Activated CD4-positive, alpha-beta T cell treated with anti-CD3 and anti-CD28 coated beads, Interleukin-2, amount 50 U/mL, for 1 hour (primary cell): ENCODE data around the gene SPEF1.
"Not testable (repeated sequence)": the region's sequence is repeated elsewhere in the genome, so short reads cannot be mapped to it uniquely, and the experiment has no call there.

ENCODE experiments used
- DNase-seq: peaks from one replicate; pipeline ENCODE4 v3.0.0-alpha.2; 2020

SPEF1 gene, protein sequence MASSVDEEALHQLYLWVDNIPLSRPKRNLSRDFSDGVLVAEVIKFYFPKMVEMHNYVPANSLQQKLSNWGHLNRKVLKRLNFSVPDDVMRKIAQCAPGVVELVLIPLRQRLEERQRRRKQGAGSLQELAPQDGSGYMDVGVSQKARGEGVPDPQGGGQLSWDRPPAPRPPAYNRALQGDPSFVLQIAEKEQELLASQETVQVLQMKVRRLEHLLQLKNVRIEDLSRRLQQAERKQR

GRCh38 chr20:3781153-3781910 lies at the start of gene SPEF1:
TSS of gene SPEF1 (minus strand) at chr20:3781448. CDS start at chr20:3781287, 161 bp downstream.
- DNase-seq, result peak; percentile 24

- not testable (repeated sequence) for DNase-seq
These were observed 48.6 kb upstream of the SPEF1 start for GRCh38 chr20:3829891-3830290.

GRCh38 chr20:3828798-3829197 lies 47.5 kb upstream of the SPEF1 start:
- DNase-seq, result no peak

DNA sequence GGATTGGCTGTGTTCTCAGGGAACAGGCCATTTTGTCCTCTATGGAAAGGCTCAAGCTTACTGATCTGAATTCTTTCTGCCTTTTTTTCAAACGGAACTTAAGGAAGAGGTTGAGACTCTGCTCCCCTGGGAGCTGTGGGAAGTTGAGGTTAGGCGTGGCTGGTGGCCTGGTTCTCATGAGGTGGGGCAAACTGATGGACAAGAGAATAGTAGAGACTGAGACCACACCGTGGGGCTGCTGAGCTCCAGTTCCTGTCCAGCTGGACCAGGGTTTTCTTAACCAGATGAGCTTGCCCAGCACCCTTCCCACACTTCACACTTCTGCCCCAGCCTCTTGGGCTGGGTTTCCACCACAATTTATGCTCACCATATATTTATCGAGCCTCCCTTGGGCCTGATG lies 45.2 kb upstream of the SPEF1 start:
- DNase-seq, result no peak

DNA sequence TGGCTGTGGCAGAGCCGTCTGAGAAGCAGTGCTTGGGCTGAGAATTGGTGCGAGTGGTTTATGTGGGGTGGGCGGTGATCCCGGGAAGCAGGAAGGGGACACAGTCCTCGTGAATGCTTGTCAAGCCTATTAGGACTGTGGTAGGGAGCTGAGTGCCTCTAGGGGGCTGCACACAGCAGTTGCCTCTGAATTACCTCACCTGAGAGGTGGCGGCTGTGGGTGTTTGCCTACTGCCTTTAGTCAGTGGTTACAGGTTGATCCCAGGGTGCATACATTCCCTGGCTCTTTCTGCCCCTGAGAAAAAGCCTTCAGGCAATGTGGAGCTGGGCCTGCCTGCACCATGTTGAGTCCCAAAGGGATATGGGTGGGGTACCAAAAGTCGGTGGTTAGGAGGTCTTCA lies 44.3 kb upstream of the SPEF1 start:
- DNase-seq, result no peak

- DNase-seq, result no peak
These were observed 42.6 kb upstream of the SPEF1 start for GRCh38 chr20:3823881-3824280.

GRCh38 chr20:3821996-3822395 lies 40.7 kb upstream of the SPEF1 start:
- no peak for DNase-seq

- no peak for DNase-seq
These were observed 39.9 kb upstream of the SPEF1 start for GRCh38 chr20:3820901-3821727.

DNA sequence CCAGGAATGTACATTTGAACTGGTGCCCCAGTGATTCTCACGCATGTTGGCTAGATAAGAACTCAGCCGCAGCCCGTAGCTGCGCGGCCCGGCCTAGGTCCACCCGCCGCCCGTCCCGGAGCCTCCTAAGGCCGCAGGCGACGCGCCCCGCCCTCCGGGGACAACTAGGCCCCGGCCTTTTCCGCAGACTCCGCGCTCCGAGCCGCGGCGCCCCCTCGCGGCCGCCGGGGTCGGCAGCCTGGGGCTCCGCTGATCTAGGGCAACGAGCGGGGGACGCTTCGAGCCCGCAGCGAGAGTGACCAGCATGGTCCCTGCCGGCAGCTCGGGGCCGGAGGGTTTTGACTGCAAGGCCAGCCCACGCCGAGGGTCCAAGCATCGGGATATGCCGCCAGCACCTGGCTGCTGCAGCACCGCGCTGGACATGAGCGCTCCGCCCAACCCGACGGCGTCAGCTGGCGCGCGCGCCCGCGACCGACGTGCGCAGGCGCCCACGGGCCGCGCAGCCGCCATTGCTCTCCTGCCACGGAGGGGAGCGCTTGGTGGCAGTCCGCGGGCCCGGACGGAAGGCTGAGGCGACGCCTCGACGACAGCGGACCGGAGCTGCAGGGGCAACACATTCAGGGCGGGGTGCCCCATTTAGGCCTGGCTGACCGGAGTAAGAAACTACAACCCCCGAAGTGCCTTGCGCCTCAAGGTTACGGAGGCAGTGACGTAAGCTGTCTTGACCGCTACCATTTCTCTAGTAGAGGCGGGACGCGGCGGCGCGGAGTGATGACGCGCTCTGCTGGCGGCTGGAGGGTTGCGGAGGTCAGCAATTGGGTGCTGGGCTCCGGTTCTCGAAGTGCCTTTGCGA lies 39.0 kb upstream of the SPEF1 start, which contains the start of gene AP5S1:
Gene AP5S1 (plus strand): TSS at position 500 of the 853 bp plus-strand sequence. CDS start 1,571 bp downstream, outside the sequence.
- DNase-seq, result peak; percentile 84

- no peak for DNase-seq
These were observed 38.3 kb upstream of the SPEF1 start for GRCh38 chr20:3819411-3820047.

GRCh38 chr20:3818155-3819151 lies 37.2 kb upstream of the SPEF1 start:
- DNase-seq, result no peak

GRCh38 chr20:3815703-3816315 lies 34.6 kb upstream of the SPEF1 start:
- DNase-seq, result peak; percentile 32

GRCh38 chr20:3814928-3815495 lies 33.8 kb upstream of the SPEF1 start:
- DNase-seq, result no peak

DNA sequence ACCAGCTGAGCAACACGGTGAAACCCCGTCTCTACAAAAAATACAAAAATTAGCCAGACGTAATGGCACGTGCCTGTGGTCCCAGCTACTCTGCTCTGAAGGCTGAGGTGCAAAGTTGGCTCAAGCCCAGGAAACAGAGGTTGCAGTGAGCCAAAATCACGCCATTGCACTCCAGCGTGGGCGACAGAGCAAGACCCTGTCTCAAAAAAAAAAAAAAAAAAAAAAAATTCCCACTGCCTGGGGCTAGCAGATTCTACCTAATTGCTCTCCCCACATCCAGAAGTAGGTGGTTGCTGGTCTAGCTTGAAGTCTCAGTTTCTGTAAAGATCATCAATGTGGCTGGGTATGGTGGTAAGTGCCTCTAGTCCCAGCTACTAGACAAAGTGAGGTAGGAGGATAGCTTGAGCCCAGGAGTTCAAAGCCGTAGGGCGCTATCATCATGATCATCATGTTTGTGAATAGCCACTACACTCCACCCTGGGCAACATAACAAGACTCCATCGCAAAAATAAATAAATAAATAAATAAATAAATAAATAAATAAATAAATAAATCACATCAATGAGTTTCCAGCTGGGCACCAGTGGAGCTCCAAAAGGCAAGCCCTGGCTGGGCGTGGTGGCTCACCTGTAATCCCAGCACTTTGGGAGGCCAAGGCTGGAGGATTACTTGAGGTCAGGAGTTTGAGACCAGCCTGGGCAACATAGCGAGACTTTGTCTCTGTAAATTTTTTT lies 32.8 kb upstream of the SPEF1 start:
- DNase-seq, result peak; percentile 25

DNA sequence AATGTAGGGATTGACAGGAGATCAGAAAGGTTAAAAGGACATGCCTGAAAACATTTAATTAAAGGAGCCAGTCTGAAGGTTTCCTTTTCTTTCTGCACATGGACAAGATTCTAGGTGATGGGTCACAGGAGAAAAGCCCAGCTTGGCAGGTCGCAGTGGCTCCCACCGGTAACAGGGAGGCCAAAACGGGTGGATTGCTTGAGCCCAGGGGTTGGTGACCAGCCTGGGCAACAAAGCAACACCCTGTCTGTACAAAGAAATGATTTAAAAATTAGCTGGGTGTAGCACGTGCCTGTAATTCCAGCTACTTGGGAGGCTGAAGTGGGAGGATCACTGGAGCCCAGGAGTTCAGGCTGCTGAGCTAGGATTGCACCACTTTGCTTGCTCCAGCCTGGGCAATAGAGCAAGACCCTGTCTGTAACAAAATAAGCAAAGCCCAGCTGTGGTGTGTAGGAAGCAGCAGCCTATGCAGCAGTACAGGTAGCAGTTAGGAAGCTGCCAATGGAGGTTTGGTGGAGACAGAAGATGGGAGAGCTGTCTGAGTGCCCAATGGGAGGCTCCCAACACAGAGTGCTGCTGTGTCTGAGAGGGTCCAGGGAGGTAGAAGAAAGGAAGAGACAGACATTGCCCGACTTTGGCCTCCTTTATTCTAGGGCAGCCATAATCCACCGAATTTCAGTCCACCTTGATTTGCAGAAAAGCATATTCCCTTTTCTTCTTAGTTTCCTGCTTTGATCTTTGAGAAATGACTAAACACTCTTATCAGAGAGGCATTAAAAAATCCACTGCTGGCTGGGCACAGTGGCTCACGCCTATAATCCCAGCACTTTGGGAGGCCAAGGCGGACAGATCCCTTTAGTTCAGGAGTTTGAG lies 32.0 kb upstream of the SPEF1 start:
- DNase-seq, result no peak

DNA sequence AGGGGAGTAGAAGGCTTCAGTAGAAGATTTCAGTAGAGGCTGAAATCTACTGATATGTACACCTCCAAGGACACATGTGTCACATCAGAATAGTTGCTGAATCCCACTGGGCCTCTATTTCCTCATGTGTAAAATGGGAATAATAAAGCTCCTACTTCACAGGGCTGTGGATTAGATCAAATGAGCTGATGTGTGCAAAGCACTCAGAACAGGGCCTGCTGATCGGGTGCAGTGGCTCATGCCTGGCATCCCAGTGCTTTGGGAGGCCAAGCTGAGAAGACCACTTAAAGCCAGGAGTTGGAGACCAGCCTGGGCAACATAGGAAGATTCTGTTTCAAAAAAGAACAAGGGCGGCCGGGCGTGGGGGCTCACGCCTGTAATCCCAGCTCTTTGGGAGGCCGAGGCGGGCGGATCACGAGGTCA lies 31.0 kb upstream of the SPEF1 start:
- DNase-seq, result no peak

DNA sequence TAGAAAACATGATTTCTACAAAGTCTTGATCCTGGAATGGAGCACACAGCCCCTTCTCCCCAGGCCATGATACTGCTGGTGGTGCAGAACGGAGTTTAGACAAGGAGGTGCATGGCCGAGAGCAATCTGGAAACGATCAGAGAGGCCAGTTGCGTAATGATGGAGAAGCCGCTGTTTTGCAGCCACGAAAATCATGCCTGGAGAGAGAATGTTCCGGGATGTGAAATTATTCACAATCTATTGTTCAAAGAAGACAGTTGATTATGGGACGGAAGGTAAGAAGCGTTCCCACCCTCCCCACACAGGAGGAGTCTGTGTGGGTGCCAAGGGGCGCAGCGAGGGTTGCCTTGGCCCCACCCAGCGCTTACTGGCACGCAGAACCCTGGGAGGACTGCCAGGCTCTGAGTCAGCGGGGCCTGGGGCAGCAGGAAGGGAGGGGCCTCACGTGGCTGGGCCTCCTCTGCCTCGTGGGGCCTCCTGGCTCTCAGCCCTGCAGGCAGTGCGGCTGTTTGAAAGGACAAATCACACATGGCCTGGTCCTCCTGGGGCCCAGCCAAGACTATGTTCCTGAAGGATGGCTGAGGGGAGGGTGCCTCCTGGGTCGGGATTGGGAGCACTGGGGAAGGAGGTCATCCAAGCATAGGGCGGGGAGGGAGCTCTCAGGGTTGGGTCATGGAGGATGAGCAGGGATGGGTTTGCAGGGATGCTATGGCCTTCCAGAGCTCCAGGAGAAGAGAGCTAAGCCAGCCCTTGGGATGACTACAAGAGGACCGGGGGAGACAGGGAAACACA lies 30.4 kb upstream of the SPEF1 start:
- DNase-seq, result peak; percentile 91
